Left kidney (tissue), 2 donors: ENCODE results near the gene ANKRD34A. TPM values are rescaled to one million over a fixed set of nuclear protein-coding genes. Genes with fewer than 3 reads are reported as not detected.
"Not testable (repeated sequence)": the region's sequence is repeated elsewhere in the genome, so short reads cannot be mapped to it uniquely, and the experiment has no call there.

Experiments
- DNase-seq: peaks from one replicate; pipeline ENCODE4 v3.0.0-alpha.2; 2013
- polyA plus RNA-seq: library from polyadenylated mRNA; unstranded; fragments of 120-200 nt; gene quantifications from one replicate; pipeline ENCODE4 v1.2.1, GENCODE V29; 2013; ENCODE audit not compliant: insufficient read length

The ANKRD34A gene
- polyA plus RNA-seq, 1 donor = 0.57 TPM

DNA sequence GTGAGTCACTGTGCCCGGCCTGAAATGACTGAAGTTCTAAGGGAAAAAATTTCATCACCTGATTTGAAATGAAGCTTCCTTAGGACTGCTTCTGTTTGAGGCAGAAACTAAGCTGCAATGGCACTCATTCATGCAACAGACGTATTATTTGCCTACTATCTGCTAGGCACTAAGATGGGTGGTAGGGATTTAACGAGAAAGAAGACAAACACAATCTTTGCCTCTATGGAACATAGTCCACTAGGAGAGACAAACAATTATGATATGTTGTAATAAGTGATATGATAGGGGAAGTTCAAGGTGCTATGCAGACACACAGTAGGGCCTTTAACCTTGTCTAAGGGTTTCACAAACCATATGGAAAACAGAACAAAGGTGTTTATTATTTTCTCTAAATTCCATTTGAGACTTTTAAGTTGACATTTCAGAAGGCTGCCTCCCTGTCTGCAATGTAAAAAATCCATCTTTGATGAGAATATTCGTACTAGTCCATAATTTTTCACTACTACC, 17.8 kb downstream of the ANKRD34A start:
- DNase-seq = no peak

DNA sequence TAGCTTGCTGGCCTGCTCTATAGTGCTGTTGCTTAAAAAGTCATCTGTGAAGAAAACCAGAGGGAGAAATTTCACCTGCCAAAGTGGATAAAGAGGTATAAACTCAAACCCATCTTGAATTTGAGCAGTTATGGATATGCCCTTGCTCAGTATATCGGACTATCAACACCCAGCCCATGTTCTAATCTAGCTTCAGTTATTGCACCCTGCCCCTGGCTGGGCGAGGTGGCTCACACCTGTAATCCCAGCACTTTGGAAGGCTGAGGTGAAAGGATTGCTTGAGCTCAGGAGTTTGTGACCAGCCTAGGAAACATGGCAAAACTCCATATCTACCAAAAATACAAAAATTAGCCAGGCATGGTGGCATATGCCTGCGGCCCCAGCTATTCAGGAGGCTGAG, 19.8 kb downstream of the ANKRD34A start:
- DNase-seq = no peak

DNA sequence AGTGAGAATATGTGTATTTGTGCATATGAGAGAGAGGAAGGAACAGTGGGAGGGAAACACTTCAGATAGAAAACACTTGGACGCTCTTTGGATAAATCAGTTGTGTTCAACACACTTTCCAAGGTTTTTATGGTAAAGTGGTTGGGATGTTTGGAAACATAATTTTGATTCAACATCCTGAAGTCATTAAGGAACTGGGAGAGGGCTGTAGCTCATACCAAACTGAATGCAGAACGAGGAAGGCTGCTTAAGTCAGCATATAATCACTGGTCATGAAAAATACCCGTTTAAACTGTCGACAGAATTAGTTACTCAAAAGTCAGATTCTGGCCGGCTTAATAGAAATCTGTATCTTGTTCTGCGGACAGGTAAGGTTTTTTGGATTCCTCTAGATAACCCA, 21.5 kb downstream of the ANKRD34A start:
- DNase-seq = no peak

DNA sequence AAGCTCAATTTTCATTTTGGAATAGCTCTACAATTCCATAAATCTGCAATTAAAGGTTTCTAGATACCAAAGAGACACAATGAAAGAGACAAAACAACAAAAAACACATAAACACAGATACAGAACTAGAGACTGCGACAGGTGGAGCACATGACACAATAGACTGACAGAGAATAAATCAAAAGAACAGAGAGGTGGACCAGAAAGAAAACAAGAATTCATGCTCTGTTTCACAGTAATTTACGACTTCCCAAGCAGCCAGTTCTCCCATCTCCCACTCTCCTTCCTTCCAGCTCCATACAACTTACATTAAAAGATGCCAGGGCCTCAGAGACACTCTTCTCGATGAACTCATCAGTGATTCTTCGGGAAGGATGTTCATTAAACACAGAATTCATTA, 22.0 kb downstream of the ANKRD34A start:
- no peak for DNase-seq

DNA sequence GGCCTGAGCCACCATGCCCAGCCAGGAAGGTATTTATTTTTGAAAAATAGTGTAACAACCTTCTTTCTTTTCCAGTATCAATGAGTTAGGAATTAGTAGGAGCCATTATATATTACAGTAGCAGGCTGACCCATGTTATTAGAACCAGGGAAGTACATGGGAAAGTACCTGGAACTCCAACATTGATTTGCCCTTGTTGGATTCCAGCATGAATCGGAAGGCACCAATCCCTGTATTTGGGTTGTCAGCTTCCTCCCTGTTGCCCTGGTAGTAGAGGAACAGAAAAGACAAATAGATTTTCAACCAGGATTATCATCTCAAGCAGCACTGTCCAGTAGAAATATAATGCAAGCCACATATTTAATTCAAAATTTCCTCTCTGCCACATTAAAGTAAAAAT, 26.9 kb downstream of the ANKRD34A start:
- DNase-seq = no peak

DNA sequence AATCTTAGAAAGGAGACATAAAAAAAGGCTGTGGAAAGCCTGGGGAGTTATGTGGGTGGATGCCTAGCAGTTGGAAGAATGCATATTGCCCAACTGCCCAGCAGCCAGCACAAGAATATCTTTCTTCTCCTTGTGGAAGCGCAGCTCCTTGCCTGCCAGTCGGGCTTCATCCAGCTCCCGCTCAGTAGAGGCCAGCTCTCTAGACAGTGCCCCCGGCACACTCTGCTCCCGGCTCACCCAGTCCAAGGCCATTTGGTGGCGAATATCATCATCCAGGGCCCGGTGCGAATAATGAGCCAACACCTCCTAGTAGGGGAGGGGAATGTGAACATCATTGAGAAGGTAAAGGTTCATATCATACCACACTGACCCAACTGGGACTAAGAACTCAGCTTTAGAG, 28.1 kb downstream of the ANKRD34A start:
- DNase-seq = no peak

DNA sequence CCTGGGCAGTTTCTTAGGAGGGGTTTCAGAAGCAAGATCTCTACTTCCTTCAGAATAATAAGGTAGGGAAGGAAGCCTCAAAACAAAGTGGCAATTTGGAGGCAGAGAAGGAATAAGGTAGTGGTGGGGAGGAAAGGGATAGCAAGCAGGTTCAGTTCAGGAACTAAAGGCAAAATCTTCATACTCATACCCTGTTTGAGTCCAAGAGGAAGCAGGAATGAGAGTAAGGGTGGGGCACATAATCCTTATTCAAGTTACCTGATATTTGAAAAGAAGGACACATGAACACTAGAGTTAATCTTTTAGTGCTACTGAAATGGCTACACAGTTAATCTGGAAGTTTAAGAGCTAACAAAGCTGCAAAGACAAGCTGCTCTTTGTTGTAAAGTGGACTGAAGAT, 28.7 kb downstream of the ANKRD34A start:
- DNase-seq = no peak

DNA sequence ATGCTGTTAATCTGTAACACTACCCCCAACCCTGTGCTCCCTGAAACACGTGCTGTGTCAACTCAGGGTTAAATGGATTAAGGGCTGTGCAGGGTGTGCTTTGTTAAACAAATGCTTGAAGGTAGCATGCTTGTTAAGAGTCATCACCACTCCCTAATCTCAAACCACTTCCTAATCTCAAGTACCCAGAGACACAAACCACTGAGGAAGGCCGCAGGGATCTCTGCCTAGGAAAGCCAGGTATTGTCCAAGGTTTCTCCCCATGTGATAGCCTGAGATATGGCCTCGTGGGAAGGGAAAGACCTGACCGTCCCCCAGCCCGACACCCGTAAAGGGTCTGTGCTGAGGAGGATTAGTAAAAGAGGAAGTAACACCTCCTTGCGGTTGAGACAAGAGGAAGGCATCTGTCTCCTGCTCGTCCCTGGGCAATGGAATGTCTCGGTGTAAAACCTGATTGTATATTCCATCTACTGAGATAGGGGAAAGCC, 31.8 kb downstream of the ANKRD34A start:
- DNase-seq = not testable (repeated sequence)

DNA sequence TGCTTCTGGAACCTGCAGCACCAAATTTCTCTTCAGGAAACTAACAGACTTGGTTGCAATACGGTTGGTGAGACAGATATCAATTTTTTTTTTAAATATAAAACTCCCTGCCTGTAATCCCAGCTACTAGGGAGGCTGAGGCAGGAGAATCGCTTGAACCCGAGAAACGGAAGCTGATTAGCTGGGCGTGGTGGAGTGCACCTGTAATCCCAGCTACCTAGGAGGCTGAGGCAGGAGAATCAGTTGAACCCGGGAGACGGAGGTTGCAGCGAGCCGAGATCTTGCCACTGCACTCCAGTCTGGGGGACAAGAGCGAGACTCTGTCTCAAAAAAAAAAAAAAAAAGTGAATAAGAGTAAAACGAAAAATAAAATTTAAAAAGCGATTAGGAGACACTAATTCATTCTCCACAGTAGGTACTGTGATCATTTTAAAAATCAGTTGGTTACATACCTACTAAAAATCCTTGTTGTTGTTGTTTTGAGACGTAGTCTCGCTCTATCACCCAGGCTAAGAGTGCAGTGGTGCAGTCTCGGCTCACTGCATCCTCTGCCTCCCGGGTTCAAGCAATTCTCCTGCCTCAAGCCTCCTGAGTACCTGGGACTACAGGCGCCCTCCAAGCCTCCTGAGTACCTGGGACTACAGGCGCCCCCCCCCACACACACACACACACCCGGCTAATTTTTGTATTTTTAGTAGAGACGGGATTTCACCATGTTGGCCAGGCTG, 36.3 kb downstream of the ANKRD34A start:
- DNase-seq = no peak

DNA sequence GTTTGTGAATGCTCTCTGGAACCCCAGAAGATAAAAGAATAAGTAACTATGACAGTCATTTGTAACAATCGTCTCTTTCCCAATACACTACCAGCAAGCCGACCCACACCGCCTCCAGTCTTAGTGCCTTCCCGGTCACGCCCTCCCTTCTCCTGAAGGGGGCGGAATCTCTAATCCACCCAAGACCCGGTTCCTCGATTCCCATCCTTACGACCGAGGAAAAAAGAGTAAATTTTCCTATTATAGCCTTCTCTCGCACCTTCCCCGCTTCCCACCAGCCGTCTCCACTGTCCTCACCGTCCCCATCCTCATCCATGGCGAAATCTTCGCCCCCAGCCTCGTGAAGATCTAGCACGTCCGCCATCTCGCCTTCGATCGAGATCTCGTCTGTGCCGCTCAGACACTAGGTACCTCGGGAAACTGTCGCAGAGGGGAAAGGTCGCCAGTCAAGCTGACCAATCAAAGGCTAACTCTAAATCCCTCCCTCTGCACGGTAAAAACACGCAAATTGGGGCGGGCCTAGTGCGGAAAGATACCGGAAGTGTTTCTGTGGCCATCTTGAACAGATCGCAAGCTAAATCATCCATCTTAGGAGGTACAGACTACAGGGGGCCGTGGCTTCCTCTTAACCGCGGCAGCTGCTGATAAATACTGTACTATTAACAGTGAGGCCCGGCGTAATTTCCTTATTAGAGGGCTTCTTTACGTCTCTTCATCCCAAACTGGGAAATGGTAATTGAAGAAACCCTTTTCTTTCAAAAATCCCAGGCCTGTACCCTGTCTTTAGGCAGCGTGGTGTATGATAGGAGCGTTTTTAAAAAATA, 37.1 kb downstream of the ANKRD34A start, which contains the start of gene RBM8A:
Gene RBM8A (minus strand): TSS at position 422 of the 824 bp plus-strand sequence. CDS start 58 bp downstream, at position 364.
- DNase-seq = peak; percentile 99

DNA sequence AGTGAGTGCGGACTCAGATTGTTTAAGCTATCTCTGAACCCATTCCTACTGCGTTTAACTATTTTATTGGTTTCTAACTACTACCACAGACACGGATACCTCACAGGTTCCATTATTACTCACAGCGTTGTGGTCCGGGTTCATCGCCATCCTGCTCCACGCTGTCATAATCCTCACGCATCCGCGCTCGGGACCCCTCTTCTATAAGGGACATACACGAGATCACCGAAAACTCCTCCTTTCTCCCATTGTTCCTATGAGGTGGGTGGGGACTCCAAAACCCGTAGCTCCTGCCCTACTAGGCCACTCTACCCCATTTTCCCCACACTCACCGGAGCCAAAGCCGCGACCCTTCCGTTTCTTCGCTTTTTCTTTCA, 37.7 kb downstream of the ANKRD34A start:
- DNase-seq = peak; percentile 31

DNA sequence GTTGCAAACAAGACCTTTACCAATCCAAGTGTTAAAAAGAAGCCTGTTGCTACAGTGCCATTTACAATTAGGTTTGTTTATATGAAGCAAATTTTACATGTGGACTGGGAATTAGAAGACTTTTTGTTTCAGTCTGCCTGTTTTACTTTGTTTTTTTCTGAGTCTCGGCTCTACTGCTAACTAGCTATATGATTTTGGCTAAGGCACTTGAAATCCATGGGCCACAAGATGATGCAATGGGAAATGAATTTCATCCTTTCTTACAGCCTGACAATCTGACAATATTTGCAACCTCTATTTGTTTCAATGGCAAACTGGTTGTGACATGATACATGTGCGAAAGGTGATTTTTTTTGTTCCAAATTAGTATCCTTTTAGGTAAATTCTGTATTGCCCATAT, 42.1 kb downstream of the ANKRD34A start:
- no peak for DNase-seq

DNA sequence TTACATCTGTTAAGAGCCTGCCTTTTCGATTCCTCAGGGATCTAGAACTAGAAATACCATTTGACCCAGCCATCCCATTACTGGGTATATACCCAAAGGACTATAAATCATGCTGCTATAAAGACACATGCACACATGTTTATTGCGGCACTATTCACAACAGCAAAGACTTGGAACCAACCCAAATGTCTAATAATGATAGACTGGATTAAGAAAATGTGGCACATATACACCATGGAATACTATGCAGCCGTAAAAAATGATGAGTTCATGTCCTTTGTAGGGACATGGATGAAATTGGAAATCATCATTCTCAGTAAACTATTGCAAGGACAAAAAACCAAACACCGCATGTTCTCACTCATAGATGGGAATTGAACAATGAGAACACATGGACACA, 44.1 kb downstream of the ANKRD34A start:
- DNase-seq = not testable (repeated sequence)

DNA sequence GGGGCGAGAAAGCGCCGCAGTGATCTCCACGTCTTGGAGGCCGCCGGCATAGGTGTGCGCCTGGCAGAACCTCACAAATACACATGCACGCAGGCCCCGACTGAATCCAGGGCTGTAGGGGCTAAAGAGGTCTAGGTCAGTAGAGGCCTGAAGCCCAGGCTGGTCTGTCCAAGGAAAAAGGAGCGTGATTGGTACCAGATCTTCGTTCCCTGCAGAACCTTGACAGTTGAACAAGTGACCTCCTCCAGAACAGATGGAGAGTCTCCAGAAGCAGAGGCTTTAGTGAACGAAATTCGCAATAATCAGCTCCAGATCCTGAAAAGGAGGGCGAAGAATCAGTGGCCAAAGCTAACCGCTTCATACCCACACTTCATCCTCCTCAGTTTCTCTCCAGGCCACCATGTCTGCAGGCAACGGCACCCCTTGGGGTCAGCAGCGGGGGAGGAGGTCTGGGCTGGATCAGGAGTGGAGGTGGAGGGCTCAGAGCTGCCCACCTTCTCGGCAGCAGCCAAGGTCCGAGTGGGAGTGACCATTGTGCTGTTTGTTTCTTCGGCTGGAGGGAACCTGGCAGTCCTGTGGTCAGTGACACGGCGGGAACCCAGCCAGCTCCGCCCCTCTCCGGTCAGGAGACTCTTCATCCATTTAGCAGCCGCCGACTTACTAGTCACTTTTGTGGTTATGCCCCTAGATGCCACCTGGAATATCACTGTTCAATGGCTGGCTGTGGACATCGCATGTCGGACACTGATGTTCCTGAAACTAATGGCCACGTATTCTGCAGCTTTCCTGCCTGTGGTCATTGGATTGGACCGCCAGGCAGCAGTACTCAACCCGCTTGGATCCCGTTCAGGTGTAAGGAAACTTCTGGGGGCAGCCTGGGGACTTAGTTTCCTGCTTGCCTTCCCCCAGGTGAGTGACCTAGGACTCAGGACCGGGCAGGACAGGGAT, 45.1 kb downstream of the ANKRD34A start:
- no peak for DNase-seq

DNA sequence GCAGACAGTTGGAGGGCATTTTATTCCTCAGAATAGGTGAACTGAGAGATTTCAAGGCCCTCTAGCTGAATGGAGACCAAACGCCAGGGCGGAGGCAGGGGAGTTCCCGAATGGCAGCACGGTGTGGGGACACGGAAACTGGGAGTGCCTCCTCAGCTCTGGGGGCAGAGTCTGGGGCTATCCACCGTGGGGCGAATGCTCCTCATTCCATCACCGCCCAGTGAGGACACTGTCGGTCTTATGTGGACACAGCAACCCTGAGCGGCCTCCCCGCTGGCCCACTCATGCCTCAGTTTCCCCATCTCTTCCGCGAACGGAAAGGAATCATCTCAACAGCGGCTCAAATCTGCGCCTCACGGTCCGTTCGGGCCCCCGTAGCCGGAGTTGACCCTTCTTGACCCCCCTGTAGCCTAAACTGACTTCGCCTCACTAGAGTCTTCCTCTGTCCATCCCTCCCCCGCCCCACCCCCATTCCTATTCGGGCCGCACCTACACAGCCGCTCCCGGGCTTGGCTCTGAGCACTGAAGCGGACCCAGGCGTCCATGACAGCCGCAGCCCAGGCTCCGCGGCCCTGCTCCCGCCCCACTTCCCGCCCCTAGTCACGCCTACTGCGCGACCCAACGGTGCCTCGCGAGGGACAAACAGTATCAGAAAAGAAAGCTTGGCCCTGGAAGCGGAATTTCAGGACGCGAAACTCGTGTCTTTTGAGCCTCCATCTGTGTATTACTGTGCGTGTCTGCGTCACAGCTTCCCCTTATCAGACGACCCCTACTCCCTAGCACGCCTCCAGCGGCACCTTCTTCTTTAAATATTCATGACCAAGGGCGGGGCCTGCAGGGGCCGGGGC, 46.0 kb downstream of the ANKRD34A start, which contains the start of gene PEX11B:
Gene PEX11B (minus strand): TSS at position 574 of the 848 bp plus-strand sequence. CDS start 29 bp downstream, at position 545.
- DNase-seq = peak; percentile 91

DNA sequence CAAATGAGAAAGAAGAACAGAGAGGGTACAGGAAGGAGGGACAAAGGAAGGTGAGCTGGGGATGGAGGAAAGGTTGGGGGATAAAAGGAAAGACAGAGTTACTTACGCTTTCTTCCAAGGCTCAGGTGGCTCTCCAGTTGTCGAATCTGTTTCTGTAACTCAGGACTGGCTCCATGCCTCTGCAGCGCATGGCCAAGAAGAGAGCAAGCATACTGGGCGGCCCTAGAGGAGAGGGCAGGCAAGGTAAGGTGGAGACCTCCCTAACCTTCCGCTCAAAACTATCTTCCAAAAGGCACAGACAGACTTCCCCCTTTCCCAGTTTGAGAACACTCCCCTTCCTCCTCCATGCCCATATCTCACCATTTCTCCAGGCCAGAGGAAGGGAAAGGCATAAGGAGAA, 46.8 kb downstream of the ANKRD34A start:
- no peak for DNase-seq

DNA sequence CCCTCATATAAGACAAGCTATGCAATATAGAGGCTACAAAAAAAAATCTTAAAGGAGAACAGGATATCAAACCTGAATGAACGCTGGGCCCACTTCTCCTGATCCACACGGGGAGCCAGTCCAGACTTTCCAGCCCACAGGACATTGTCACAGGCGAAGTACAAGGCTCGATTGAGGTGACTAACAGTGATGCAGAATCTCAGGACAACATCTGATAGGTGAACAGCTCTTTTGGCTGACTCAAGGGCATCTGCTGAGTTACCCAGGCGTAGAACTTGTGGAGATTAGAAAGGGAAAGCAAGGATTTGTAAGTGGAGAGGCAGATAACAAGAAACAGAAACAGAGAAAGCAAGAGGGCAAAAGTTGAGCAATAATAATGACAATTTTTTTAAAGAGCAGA, 47.6 kb downstream of the ANKRD34A start:
- DNase-seq = no peak

DNA sequence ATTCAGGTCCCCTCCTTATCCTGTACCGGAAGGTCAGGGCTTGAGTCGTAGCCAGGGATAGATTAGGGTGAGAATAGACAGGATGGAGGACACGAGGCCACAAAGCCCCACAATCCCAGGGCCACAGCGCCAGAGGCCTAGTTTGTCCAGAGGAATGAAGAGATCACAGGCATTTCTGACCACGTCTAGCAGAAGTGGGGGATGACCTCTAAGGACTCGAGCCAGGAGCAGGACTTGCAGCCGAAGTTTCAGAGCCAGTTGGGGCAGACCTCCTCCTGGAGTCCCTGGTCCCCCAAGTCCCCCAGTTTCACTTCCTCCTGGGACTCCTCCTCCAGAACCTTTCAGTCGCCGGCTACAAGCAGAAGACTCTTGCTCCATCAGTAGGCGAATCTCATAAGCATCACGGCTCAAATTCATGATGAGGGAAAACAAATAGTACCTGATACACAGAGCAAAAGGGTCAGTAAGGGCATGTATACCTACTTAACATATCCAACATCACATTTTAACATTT, 52.2 kb downstream of the ANKRD34A start:
- no peak for DNase-seq
